K562 (cell line): ENCODE measurements around the gene NHSL2. TPM values are rescaled to one million over a fixed set of nuclear protein-coding genes. Genes with fewer than 3 reads are reported as not detected.

Experiments used
- ATAC-seq: fragments of 200-7000 bp; cut with Tn5 transposase; 3 replicates; pipeline ENCODE4 v1.9.1; 2020; ENCODE audit warnings: moderate library complexity
- BruUV-seq: library from RNA; stranded (reverse); fragments of 400-500 nt; replicated peaks from 2 replicates; lab custom pipeline; 2021; lab: Mats Ljungman, UMichigan
- CTCF ChIA-PET: fragments of 300-600 bp; formaldehyde crosslinking; extraction: SDS; loops from one replicate; lab custom pipeline; 2021; ENCODE audit warnings: low intra/inter-chr PET ratio; lab: Yijun Ruan, JAX
- POLR2A ChIA-PET: fragments of 300-600, 350-650 bp; sonication (Branson Sonifier 250); formaldehyde crosslinking; extraction: SDS; loops from one replicate; lab custom pipeline; 2021; ENCODE audit warnings: antibody characterized with exemption, inconsistent platforms; lab: Yijun Ruan, JAX
- DNase-seq, 4 experiments: peaks; one replicate each; pipeline versions ENCODE4 v3.0.0 to v3.0.0-alpha.2; 2011 to 2018; ENCODE audit warnings: low spot score in 3 of 4, mixed read lengths in 3 of 4; ENCODE audit errors: extremely low read depth in 1 of 4
- FAIRE-seq: peaks from 2 replicates; lab custom pipeline; 2011; peaks lifted over from hg19 to GRCh38; lab: Jason Lieb, UNC
- H2AFZ ChIP-seq: 2 replicates; pipeline ENCODE4 v1.6.0; 2011; ENCODE audit warnings: low read depth, low read length, control low read depth, inconsistent platforms
- H3K27ac ChIP-seq: fragments of 200-600 bp; 3 replicates; pipeline ENCODE4 v1.8.0; 2011; ENCODE audit warnings: low read depth, mild to moderate bottlenecking, control low read depth, inconsistent platforms, low read length, moderate library complexity, mixed read lengths; ENCODE audit errors: extremely low read depth
- H3K27me3 ChIP-seq, 2 experiments: fragments of 300-600 bp in 1 of 2; 2 replicates in 1 of 2; 3 replicates in 1 of 2; pipeline versions ENCODE4 v1.6.0 to v1.8.0; 2011; ENCODE audit warnings: inconsistent platforms in 2 of 2, low read length in 2 of 2, mild to moderate bottlenecking in 1 of 2, mixed read lengths in 1 of 2, moderate library complexity in 1 of 2; ENCODE audit not compliant: control insufficient read depth in 2 of 2, insufficient read depth in 2 of 2
- H3K36me3 ChIP-seq: fragments of 300-600 bp; 3 replicates; pipeline ENCODE4 v1.8.0; 2011; ENCODE audit warnings: mild to moderate bottlenecking, low read length, inconsistent platforms; ENCODE audit not compliant: control insufficient read depth, insufficient read depth
- H3K4me1 ChIP-seq, 2 experiments: fragments of 200-600 bp in 1 of 2; replicated peaks in 1 of 2; 2 replicates in 1 of 2; 3 replicates in 1 of 2; pipeline versions ENCODE4 v1.5.1 to v1.8.0; 2011; ENCODE audit warnings: inconsistent platforms in 2 of 2, low read length in 2 of 2, mild to moderate bottlenecking in 1 of 2, mixed read lengths in 1 of 2, moderate library complexity in 1 of 2; ENCODE audit not compliant: control insufficient read depth in 2 of 2, insufficient read depth in 2 of 2
- H3K4me2 ChIP-seq: 2 replicates; pipeline ENCODE4 v1.6.1; 2011; ENCODE audit warnings: low read length, control low read depth, inconsistent platforms, mixed read lengths; ENCODE audit not compliant: insufficient read depth
- H3K4me3 ChIP-seq: fragments of 200-600 bp; sonication (generic), shearing (Covaris generic); 2 replicates; pipeline ENCODE4 v1.5.1; 2016; ENCODE audit warnings: control low read depth, inconsistent platforms
- H3K79me2 ChIP-seq: fragments of 200-600 bp; 3 replicates; pipeline ENCODE4 v1.8.0; 2011; ENCODE audit warnings: low read length, inconsistent platforms; ENCODE audit not compliant: control insufficient read depth, insufficient read depth
- H3K9ac ChIP-seq, 2 experiments: 2 replicates each; pipeline versions ENCODE4 v1.6.0 to v1.6.1; 2011; ENCODE audit warnings: low read depth in 2 of 2, low read length in 2 of 2, control low read depth in 1 of 2, inconsistent platforms in 1 of 2, mild to moderate bottlenecking in 1 of 2, mixed read lengths in 1 of 2; ENCODE audit not compliant: insufficient read depth in 1 of 2
- H3K9me1 ChIP-seq: one replicate; pipeline ENCODE4 v1.6.0; 2011; ENCODE audit warnings: inconsistent platforms, mild to moderate bottlenecking, low read length, moderate library complexity; ENCODE audit not compliant: control insufficient read depth, insufficient read depth
- H3K9me3 ChIP-seq: replicated peaks from 2 replicates; pipeline ENCODE4 v1.5.1; 2011; ENCODE audit warnings: low read depth, low read length, inconsistent platforms; ENCODE audit not compliant: control insufficient read depth, insufficient read depth
- H4K20me1 ChIP-seq: replicated peaks from 2 replicates; pipeline ENCODE4 v1.6.1; 2011; ENCODE audit warnings: low read length, inconsistent platforms, mixed read lengths; ENCODE audit not compliant: control insufficient read depth, insufficient read depth
- CREB3L1 ChIP-seq: fragments of 450-650 bp; IDR thresholded peaks from 2 replicates; pipeline ENCODE4 v1.6.1; 2014; ENCODE audit warnings: low read depth, mild to moderate bottlenecking, moderate library complexity, borderline replicate concordance
- EP300 ChIP-seq: IDR thresholded peaks from 2 replicates; pipeline ENCODE4 v1.6.1; 2012; ENCODE audit warnings: low read length, improper control_type of control experiment
- FOXA3 ChIP-seq, 2 experiments: fragments of 450-650 bp in 1 of 2; sonication (generic) in 1 of 2; formaldehyde crosslinking; IDR thresholded peaks in 1 of 2; conservative IDR thresholded peaks in 1 of 2; 2 replicates each; pipeline versions ENCODE4 v1.4.0 to v1.8.0; 2020 to 2022; ENCODE audit warnings: mild to moderate bottlenecking in 2 of 2, missing genetic modification reagents in 1 of 2
- GATAD2B ChIP-seq: fragments of 450-650 bp; IDR thresholded peaks from 2 replicates; pipeline ENCODE4 v1.6.1; 2017; ENCODE audit warnings: mild to moderate bottlenecking, borderline replicate concordance
- HES1 ChIP-seq: fragments of 450-650 bp; IDR thresholded peaks from 2 replicates; pipeline ENCODE4 v1.6.1; 2016; ENCODE audit warnings: low read depth, mild to moderate bottlenecking, moderate library complexity
- HMGN3 ChIP-seq: IDR thresholded peaks from 2 replicates; pipeline ENCODE4 v1.6.1; 2011; ENCODE audit warnings: borderline replicate concordance, low read depth, mild to moderate bottlenecking, mixed read lengths, low read length; ENCODE audit not compliant: insufficient read length; ENCODE audit errors: extremely low read depth
- KLF16 ChIP-seq: IDR thresholded peaks from 2 replicates; pipeline ENCODE4 v1.6.1; 2016; ENCODE audit warnings: antibody characterized with exemption
- NR2C1 ChIP-seq, 2 experiments: fragments of 450-650 bp; IDR thresholded peaks; 2 replicates each; pipeline ENCODE4 v1.6.1; 2017; ENCODE audit warnings: mild to moderate bottlenecking in 2 of 2, antibody characterized with exemption in 1 of 2, inconsistent platforms in 1 of 2, missing compliant biosample characterization in 1 of 2, missing genetic modification characterization in 1 of 2
- NR4A1 ChIP-seq, 2 experiments: fragments of 250-450 bp in 1 of 2; fragments of 450-650 bp in 1 of 2; sonication (Bioruptor Pico) in 1 of 2; IDR thresholded peaks; 2 replicates each; pipeline versions ENCODE4 v1.4.0 to v1.6.1; 2016 to 2020; ENCODE audit warnings: mild to moderate bottlenecking in 2 of 2, missing compliant biosample characterization in 1 of 2, missing genetic modification characterization in 1 of 2, moderate library complexity in 1 of 2
- POLR2H ChIP-seq: IDR thresholded peaks from 2 replicates; pipeline ENCODE4 v1.6.1; 2016; ENCODE audit warnings: missing genetic modification characterization, low read depth, mild to moderate bottlenecking, control low read depth, missing compliant biosample characterization, moderate library complexity
- RHOXF2B ChIP-seq: fragments of 250-450 bp; sonication (Bioruptor Pico); conservative IDR thresholded peaks from 2 replicates; pipeline ENCODE4 v1.5.1; 2021
- SREBF2 ChIP-seq: sonication (generic); formaldehyde crosslinking; IDR thresholded peaks from 2 replicates; pipeline ENCODE4 v1.4.0; 2020; ENCODE audit warnings: mild to moderate bottlenecking, missing genetic modification reagents
- XRCC4 ChIP-seq: IDR thresholded peaks from one replicate; pipeline ENCODE4 v1.6.1; 2011; ENCODE audit not compliant: insufficient read depth, insufficient read length; ENCODE audit errors: extremely low read depth
- XRCC5 ChIP-seq: fragments of 200-400 bp; formaldehyde crosslinking; IDR thresholded peaks from 2 replicates; pipeline ENCODE4 v1.6.1; 2017; ENCODE audit warnings: low read depth, mild to moderate bottlenecking, low read length
- ZBTB12 ChIP-seq: fragments of 250-450 bp; sonication (Bioruptor Pico); IDR thresholded peaks from 2 replicates; pipeline ENCODE4 v1.4.0; 2020
- ZNF780A ChIP-seq: fragments of 250-450 bp; sonication (Bioruptor Pico); IDR thresholded peaks from 2 replicates; pipeline ENCODE4 v1.5.0; 2021; ENCODE audit warnings: mild to moderate bottlenecking
- WGBS: fragments of 100-300 bp; shearing (Covaris generic); methylation state at CpG from one replicate; pipeline ENCODE4 v1.1.6; 2016; ENCODE audit warnings: low coverage, mixed read lengths; ENCODE audit not compliant: insufficient coverage; ENCODE audit errors: missing lambda C conversion rate; 5-methylcytosine and 5-hydroxymethylcytosine counted together
- in situ Hi-C: fragments of 300-500 bp; cut with MboI; formaldehyde crosslinking; loops from 4 replicates; pipeline ENCODE4 v1.15.0; 2018; ENCODE audit warnings: inconsistent platforms, mixed read lengths
- intact Hi-C: fragments of 100-400 bp; cut with micrococcal nuclease; formaldehyde crosslinking; loops from 2 replicates; pipeline ENCODE4 v1.14.2; 2022
- polyA plus RNA-seq, 8 experiments: library from polyadenylated mRNA; depleted of rRNA in 4 of 8; stranded (reverse) in 5 of 8; unstranded in 3 of 8; fragments of >200 nt; fragmentation: Nextera tagmentation in 2 of 8; fragmentation: Illumina TruSeq in 1 of 8; extraction: Ambion mirVana in 2 of 8; extraction: Trizol in 1 of 8; gene quantifications; 2 replicates each; pipeline versions ENCODE4 v1.2.1 to v1.2.3, GENCODE V29; 2011 to 2014; ENCODE audit warnings: inconsistent platforms in 1 of 8, missing spikeins in 1 of 8
- total RNA-seq, 7 experiments: library from RNA; depleted of rRNA in 6 of 7; stranded (reverse); fragments of >200 nt in 6 of 7; fragmentation: Illumina TruSeq in 2 of 7; extraction: Trizol in 2 of 7; gene quantifications; 2 replicates each; pipeline versions ENCODE4 v1.2.1 to v1.2.3, GENCODE V29; 2011 to 2021; ENCODE audit warnings: low replicate concordance in 1 of 7

Gene NHSL2
- total and polyA plus RNA-seq, 9 of the 15 experiments (the other 6 are each of a cell fraction or from before 2014, with no cell fraction given), result 0.02 TPM; not detected in 8

- no peak overlapping the region for H3K9ac ChIP-seq
- H3K27ac ChIP-seq, result no peak overlapping the region
- H3K36me3 ChIP-seq, result no peaks in the 10 kb centered on the region
- H3K9me1 ChIP-seq, result no peaks in the 10 kb centered on the region
- H3K27me3 ChIP-seq, result peaks cover 0 to 32% of the 10 kb centered on the region in 2 experiments; a peak in 3 of 5 replicates
- no peak overlapping the region for H2AFZ ChIP-seq
- 0 out of 2 replicates have a peak, but pooled peaks cover 3% of the 10 kb centered on the region for H4K20me1 ChIP-seq
- FAIRE-seq (no peak), DNase-seq (no peak), ATAC-seq (no peak)
- H3K4me2 ChIP-seq, result no peak overlapping the region
- in situ Hi-C loops, result no loop called here
- WGBS, result 11% methylated on average over 4 of the region's 4 CpGs
- BruUV-seq, result no TSS peak
- H3K79me2 ChIP-seq, result no peaks in the 10 kb centered on the region
- intact Hi-C loops, result no loop called here
- CTCF ChIA-PET, result no interaction called here
- H3K9me3 ChIP-seq, result no peaks in the 10 kb centered on the region
- H3K4me3 ChIP-seq, result no peak overlapping the region
- no peaks in the 10 kb centered on the region for H3K4me1 ChIP-seq
- POLR2A ChIA-PET, result no interaction called here
- no peak for TF ChIP-seq NR2C1 (IDR thresholded peaks at IDR 0.05)
- no peak for TF ChIP-seq NR2C1 (tag; IDR thresholded peaks at IDR 0.05)
- TF ChIP-seq HMGN3, result no peak
- no peak for TF ChIP-seq GATAD2B
- TF ChIP-seq ZBTB12 (CRISPR knock-in tag), result no peak
- TF ChIP-seq XRCC4, result no peak
- no peak for TF ChIP-seq CREB3L1
- TF ChIP-seq KLF16, result no peak
- no peak for TF ChIP-seq POLR2H
- TF ChIP-seq HES1, result no peak
- TF ChIP-seq ZNF780A (CRISPR knock-in tag), result no peak
- TF ChIP-seq EP300, result no peak
- TF ChIP-seq NR4A1 (CRISPR knock-in tag; IDR thresholded peaks at IDR 0.05), result no peak
- TF ChIP-seq NR4A1 (tag; IDR thresholded peaks at IDR 0.05), result no peak
- TF ChIP-seq XRCC5, result no peak
- TF ChIP-seq RHOXF2B (CRISPR knock-in tag), result no peak
- no peak for TF ChIP-seq FOXA3 (CRISPR knock-in tag; conservative IDR thresholded peaks at IDR 0.05 in 1 of 2, IDR thresholded peaks at IDR 0.05 in 1 of 2)
- TF ChIP-seq SREBF2 (CRISPR knock-in tag), result no peak
Measured at GRCh38 chrX:72078411-72078810, 167.8 kb downstream of the NHSL2 start.
